ENCODE results near the gene SORCS3. TPM values are rescaled to one million over a fixed set of nuclear protein-coding genes. Genes with fewer than 3 reads are reported as not detected.
"Not testable (repeated sequence)": the region's sequence is repeated elsewhere in the genome, so short reads cannot be mapped to it uniquely, and the experiment has no call there.

The SORCS3 gene
- total RNA-seq, 1 donor from 2014 or later: 1.00 TPM

GRCh38 chr10:104706886-104707285, 65.8 kb downstream of the SORCS3 start:
- FAIRE-seq: no peak
- H3K79me2 ChIP-seq (ENCODE audit: insufficient read depth, low read length): no peaks in the 10 kb centered on the region
- H3K27ac ChIP-seq (ENCODE audit: low read depth, low read length): no peak overlapping the region
- no peak overlapping the region for H3K4me3 ChIP-seq (ENCODE audit: insufficient read depth, low read depth, low read length)
- TF ChIP-seq, protein P1, sequence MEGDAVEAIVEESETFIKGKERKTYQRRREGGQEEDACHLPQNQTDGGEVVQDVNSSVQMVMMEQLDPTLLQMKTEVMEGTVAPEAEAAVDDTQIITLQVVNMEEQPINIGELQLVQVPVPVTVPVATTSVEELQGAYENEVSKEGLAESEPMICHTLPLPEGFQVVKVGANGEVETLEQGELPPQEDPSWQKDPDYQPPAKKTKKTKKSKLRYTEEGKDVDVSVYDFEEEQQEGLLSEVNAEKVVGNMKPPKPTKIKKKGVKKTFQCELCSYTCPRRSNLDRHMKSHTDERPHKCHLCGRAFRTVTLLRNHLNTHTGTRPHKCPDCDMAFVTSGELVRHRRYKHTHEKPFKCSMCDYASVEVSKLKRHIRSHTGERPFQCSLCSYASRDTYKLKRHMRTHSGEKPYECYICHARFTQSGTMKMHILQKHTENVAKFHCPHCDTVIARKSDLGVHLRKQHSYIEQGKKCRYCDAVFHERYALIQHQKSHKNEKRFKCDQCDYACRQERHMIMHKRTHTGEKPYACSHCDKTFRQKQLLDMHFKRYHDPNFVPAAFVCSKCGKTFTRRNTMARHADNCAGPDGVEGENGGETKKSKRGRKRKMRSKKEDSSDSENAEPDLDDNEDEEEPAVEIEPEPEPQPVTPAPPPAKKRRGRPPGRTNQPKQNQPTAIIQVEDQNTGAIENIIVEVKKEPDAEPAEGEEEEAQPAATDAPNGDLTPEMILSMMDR (IDR thresholded peaks at IDR 0.05; ENCODE audit: insufficient read depth, low read depth, low read length): no peak
- no peak for TF ChIP-seq EZH2 (IDR thresholded peaks at IDR 0.05; ENCODE audit: insufficient read depth, low read length)
- H3K9ac ChIP-seq (ENCODE audit: low read length): no peak overlapping the region
- H3K4me3 Mint-ChIP-seq (ENCODE audit: unreplicated experiment): no peak overlapping the region
- H3K9me3 Mint-ChIP-seq (ENCODE audit: unreplicated experiment): no peaks in the 10 kb centered on the region
- H4K20me1 ChIP-seq (ENCODE audit: insufficient read depth, low read length): no peaks in the 10 kb centered on the region
- H2AFZ ChIP-seq (ENCODE audit: low read depth, low read length): no peak overlapping the region
- no peak overlapping the region for H3K27ac Mint-ChIP-seq (ENCODE audit: unreplicated experiment)
- DNase-seq (ENCODE audit: low read depth): no peak
- no peaks in the 10 kb centered on the region for H3K36me3 Mint-ChIP-seq (ENCODE audit: low read depth, unreplicated experiment)
- H3K4me1 Mint-ChIP-seq (ENCODE audit: low read depth, unreplicated experiment): peaks cover 2% of the 10 kb centered on the region
- peaks cover 5% of the 10 kb centered on the region for H3K27me3 Mint-ChIP-seq (ENCODE audit: low read depth, unreplicated experiment)
- no peaks in the 10 kb centered on the region for H3K4me1 ChIP-seq (ENCODE audit: insufficient read depth, low read length)
- no peak overlapping the region for H3K4me2 ChIP-seq (ENCODE audit: low read length)
- H3K36me3 ChIP-seq (ENCODE audit: insufficient read depth, low read length): no peaks in the 10 kb centered on the region
- no peaks in the 10 kb centered on the region for H3K27me3 ChIP-seq (ENCODE audit: insufficient read depth, low read length)
- no peaks in the 10 kb centered on the region for H3K9me3 ChIP-seq (ENCODE audit: insufficient read depth, low read depth, low read length)

DNA sequence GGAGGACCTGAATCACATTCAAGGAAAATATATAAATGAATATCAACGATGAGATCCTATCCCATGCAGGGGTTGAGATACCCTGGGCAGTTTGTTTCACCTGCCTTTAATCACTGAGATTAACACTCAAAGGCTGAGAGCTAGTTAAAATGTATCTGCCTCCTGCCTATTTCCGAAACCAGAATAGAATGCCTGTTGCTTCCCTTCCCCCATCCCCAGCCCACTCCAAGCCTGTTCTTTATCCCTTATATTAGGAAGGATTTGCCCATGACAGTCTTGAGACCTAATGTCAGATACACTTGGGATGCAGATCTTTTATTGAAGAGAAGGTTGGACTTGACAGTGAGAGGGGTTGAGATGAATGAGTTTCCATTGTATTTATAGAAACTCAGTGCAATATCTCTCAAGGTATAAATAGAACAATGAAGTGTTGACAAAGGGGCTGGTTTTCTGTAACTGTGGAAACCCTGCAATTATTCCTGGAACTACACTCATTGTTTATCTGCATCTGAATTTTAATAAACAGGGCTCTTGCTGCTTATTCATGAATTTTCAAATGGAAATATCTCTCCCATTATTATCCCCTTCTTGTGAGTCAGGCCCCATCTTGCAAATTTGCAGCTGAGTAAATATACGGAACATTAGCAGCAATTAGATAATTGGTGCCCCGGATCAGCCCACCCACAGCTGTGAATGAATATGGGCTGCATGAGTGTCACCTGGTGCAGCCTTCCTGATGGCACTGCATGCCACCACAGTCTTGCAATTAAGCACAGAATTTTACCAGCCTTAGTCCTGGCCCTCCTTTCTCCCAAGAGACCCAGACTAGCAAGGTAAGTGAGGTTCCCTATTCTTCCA, 66.7 kb downstream of the SORCS3 start:
- Histone ChIP-seq H3K4me1 (ENCODE audit: insufficient read depth, low read length) (no peaks in the 10 kb centered on the region), H3K27ac (ENCODE audit: low read depth, low read length) (no peak overlapping the region), H3K9me3 (ENCODE audit: insufficient read depth, low read depth, low read length) (no peaks in the 10 kb centered on the region), H3K4me2 (ENCODE audit: low read length) (no peak overlapping the region), H4K20me1 (ENCODE audit: insufficient read depth, low read length) (no peaks in the 10 kb centered on the region), H2AFZ (ENCODE audit: low read depth, low read length) (no peak overlapping the region), H3K9ac (ENCODE audit: low read length) (no peak overlapping the region), H3K27me3 (ENCODE audit: insufficient read depth, low read length) (no peaks in the 10 kb centered on the region), H3K4me3 (ENCODE audit: insufficient read depth, low read depth, low read length) (no peak overlapping the region), H3K79me2 (ENCODE audit: insufficient read depth, low read length) (no peaks in the 10 kb centered on the region), H3K36me3 (ENCODE audit: insufficient read depth, low read length) (no peaks in the 10 kb centered on the region)
- H3K36me3 Mint-ChIP-seq (ENCODE audit: low read depth, unreplicated experiment): no peaks in the 10 kb centered on the region
- peaks cover 2% of the 10 kb centered on the region for H3K4me1 Mint-ChIP-seq (ENCODE audit: low read depth, unreplicated experiment)
- FAIRE-seq (no peak), DNase-seq (ENCODE audit: low read depth) (no peak)
- H3K27ac Mint-ChIP-seq (ENCODE audit: unreplicated experiment): no peak overlapping the region
- peaks cover 5% of the 10 kb centered on the region for H3K27me3 Mint-ChIP-seq (ENCODE audit: low read depth, unreplicated experiment)
- no peaks in the 10 kb centered on the region for H3K9me3 Mint-ChIP-seq (ENCODE audit: unreplicated experiment)
- TF ChIP-seq EZH2 (IDR thresholded peaks at IDR 0.05; ENCODE audit: insufficient read depth, low read length): no peak
- TF ChIP-seq, protein P1 (IDR thresholded peaks at IDR 0.05; ENCODE audit: insufficient read depth, low read depth, low read length): no peak
- no peak overlapping the region for H3K4me3 Mint-ChIP-seq (ENCODE audit: unreplicated experiment)

DNA sequence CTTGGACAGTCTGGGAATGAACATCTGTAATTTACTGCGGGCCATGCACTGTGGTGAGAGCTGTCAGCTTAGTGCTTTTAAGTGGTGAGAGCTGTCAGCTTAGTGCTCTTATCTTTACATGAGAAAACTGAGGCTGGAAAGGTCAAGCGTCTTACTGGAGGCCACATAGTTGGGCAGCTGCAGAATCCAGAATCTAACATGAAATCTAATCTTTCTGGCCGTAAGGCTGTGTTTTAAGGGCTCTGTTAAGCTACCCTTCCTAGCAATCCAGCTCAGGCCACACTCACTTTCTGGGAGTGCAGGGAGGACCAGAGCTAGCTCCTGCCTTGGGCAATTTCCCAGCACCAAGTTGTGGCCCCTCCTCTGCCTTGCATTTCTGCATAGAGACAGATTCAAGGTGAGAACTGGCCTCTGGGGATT, 70.2 kb downstream of the SORCS3 start:
- Histone ChIP-seq H3K9me3 (ENCODE audit: insufficient read depth, low read depth, low read length) (no peaks in the 10 kb centered on the region), H3K9ac (ENCODE audit: low read length) (no peak overlapping the region), H3K79me2 (ENCODE audit: insufficient read depth, low read length) (no peaks in the 10 kb centered on the region), H2AFZ (ENCODE audit: low read depth, low read length) (no peak overlapping the region), H3K36me3 (ENCODE audit: insufficient read depth, low read length) (no peaks in the 10 kb centered on the region), H3K4me1 (ENCODE audit: insufficient read depth, low read length) (no peaks in the 10 kb centered on the region), H3K4me3 (ENCODE audit: insufficient read depth, low read depth, low read length) (no peak overlapping the region), H3K27ac (ENCODE audit: low read depth, low read length) (no peak overlapping the region), H3K4me2 (ENCODE audit: low read length) (no peak overlapping the region), H3K27me3 (ENCODE audit: insufficient read depth, low read length) (no peaks in the 10 kb centered on the region), H4K20me1 (ENCODE audit: insufficient read depth, low read length) (no peaks in the 10 kb centered on the region)
- Mint-ChIP-seq H3K27me3 (ENCODE audit: low read depth, unreplicated experiment) (peaks cover 13% of the 10 kb centered on the region), H3K4me3 (ENCODE audit: unreplicated experiment) (no peak overlapping the region), H3K36me3 (ENCODE audit: low read depth, unreplicated experiment) (no peaks in the 10 kb centered on the region), H3K27ac (ENCODE audit: unreplicated experiment) (no peak overlapping the region), H3K4me1 (ENCODE audit: low read depth, unreplicated experiment) (peaks cover 2% of the 10 kb centered on the region), H3K9me3 (ENCODE audit: unreplicated experiment) (no peaks in the 10 kb centered on the region)
- FAIRE-seq (no peak), DNase-seq (ENCODE audit: low read depth) (peak; percentile 8)
- TF ChIP-seq EZH2 (IDR thresholded peaks at IDR 0.05; ENCODE audit: insufficient read depth, low read length): no peak

- not testable (repeated sequence) for H2AFZ ChIP-seq (ENCODE audit: low read depth, low read length); H3K4me2 ChIP-seq (ENCODE audit: low read length); H3K4me3 ChIP-seq (ENCODE audit: insufficient read depth, low read depth, low read length); H3K36me3 ChIP-seq (ENCODE audit: insufficient read depth, low read length); FAIRE-seq; H3K79me2 ChIP-seq (ENCODE audit: insufficient read depth, low read length); H3K27me3 ChIP-seq (ENCODE audit: insufficient read depth, low read length); H3K27ac Mint-ChIP-seq (ENCODE audit: unreplicated experiment); H3K9ac ChIP-seq (ENCODE audit: low read length); DNase-seq (ENCODE audit: low read depth); H3K4me3 Mint-ChIP-seq (ENCODE audit: unreplicated experiment); H3K4me1 Mint-ChIP-seq (ENCODE audit: low read depth, unreplicated experiment); H3K9me3 Mint-ChIP-seq (ENCODE audit: unreplicated experiment); H4K20me1 ChIP-seq (ENCODE audit: insufficient read depth, low read length); H3K36me3 Mint-ChIP-seq (ENCODE audit: low read depth, unreplicated experiment); H3K4me1 ChIP-seq (ENCODE audit: insufficient read depth, low read length); H3K9me3 ChIP-seq (ENCODE audit: insufficient read depth, low read depth, low read length); H3K27ac ChIP-seq (ENCODE audit: low read depth, low read length)
- H3K27me3 Mint-ChIP-seq (ENCODE audit: low read depth, unreplicated experiment): peaks cover 28% of the 10 kb centered on the region
These were observed 89.5 kb downstream of the SORCS3 start for GRCh38 chr10:104730593-104730992.
